A549 (cell line): Measurements from ENCODE around the gene FRMD6.

Source experiments
- EP300 ChIP-seq, 2 experiments: fragments of >200 bp; sonication (Bioruptor Twin); formaldehyde crosslinking; IDR thresholded peaks; 2 replicates in 1 of 2; 3 replicates in 1 of 2; pipeline ENCODE4 v1.6.1; 2016 to 2017
- HOXB5 ChIP-seq: fragments of 250-450 bp; sonication (Bioruptor Pico); IDR thresholded peaks from 2 replicates; pipeline ENCODE4 v1.5.0; 2020; ENCODE audit warnings: mild to moderate bottlenecking, moderate library complexity
- JUN ChIP-seq, 2 experiments: fragments of >200 bp; sonication (Bioruptor Twin); formaldehyde crosslinking; IDR thresholded peaks; 2 replicates in 1 of 2; 3 replicates in 1 of 2; pipeline ENCODE4 v1.6.1; 2016 to 2017
- NR3C1 ChIP-seq: fragments of >200 bp; sonication (Bioruptor Twin); formaldehyde crosslinking; IDR thresholded peaks from 3 replicates; pipeline ENCODE4 v1.6.1; 2017
- POLR2AphosphoS2 ChIP-seq: conservative IDR thresholded peaks from 2 replicates; pipeline ENCODE4 v1.6.1; 2012; ENCODE audit warnings: low read length, improper control_type of control experiment, inconsistent platforms
- SMC3 ChIP-seq: fragments of >200 bp; sonication (Bioruptor Twin); formaldehyde crosslinking; IDR thresholded peaks from 3 replicates; pipeline ENCODE4 v1.6.1; 2018; ENCODE audit warnings: inconsistent platforms
- ZNF302 ChIP-seq: fragments of 250-450 bp; sonication (Bioruptor Pico); IDR thresholded peaks from 2 replicates; pipeline ENCODE4 v1.9.0; 2021; ENCODE audit warnings: inconsistent platforms, mild to moderate bottlenecking, moderate library complexity
- TF ChIP-seq, protein P1 (sequence below): fragments of >200 bp; sonication (Bioruptor Twin); formaldehyde crosslinking; IDR thresholded peaks from 3 replicates; pipeline ENCODE4 v1.5.1; 2016
- TF ChIP-seq, protein P2 (sequence below): fragments of 200-600 bp; sonication (generic); IDR thresholded peaks from 2 replicates; pipeline ENCODE4 v1.6.1; 2016; ENCODE audit warnings: antibody characterized with exemption, mild to moderate bottlenecking, moderate library complexity
- TF ChIP-seq, protein P3 (sequence below): IDR thresholded peaks from 2 replicates; pipeline ENCODE4 v1.6.1; 2012

DNA sequence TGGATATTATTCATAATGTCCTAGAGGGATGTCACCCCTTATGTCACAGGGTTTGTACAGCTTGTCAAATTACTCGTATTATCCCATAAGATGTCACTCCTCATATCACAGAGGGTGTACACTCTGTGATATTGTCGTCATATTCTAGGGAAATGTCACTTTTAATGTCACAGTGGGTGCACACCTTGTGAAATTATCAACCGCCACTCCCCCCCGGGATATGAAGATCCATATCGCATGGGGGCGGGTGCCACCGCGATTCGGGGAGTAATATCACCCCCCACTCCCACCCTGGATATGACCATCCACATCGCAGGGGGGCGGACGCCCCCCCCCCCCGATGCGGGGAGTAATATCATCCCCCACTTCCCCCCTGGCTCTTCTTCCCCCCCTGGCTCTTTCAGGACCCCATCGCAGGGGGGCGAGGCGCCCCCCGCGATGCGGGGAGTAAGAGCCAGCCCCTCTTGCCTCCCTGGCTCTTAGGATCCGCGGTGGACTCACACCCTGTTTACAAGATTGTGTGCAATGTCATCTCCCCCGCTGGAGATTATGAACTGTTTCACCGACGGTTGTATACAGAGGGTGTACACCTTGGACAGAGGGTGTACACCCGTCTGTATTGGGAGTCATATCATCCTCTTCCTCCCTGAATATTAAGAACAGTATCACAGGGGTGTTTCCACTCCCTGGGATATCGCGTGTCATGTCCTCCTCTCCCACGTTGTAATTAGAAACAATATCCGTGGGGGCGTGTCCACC lies 92.8 kb downstream of the FRMD6 start:
- TF ChIP-seq POLR2AphosphoS2 (no peak), JUN (IDR thresholded peaks at IDR 0.05) (no peak), ZNF302 (CRISPR knock-in tag) (no peak), SMC3 (no peak), NR3C1 (no peak), EP300 (IDR thresholded peaks at IDR 0.05) (no peak), HOXB5 (CRISPR knock-in tag) (no peak)
- TF ChIP-seq, protein P1, sequence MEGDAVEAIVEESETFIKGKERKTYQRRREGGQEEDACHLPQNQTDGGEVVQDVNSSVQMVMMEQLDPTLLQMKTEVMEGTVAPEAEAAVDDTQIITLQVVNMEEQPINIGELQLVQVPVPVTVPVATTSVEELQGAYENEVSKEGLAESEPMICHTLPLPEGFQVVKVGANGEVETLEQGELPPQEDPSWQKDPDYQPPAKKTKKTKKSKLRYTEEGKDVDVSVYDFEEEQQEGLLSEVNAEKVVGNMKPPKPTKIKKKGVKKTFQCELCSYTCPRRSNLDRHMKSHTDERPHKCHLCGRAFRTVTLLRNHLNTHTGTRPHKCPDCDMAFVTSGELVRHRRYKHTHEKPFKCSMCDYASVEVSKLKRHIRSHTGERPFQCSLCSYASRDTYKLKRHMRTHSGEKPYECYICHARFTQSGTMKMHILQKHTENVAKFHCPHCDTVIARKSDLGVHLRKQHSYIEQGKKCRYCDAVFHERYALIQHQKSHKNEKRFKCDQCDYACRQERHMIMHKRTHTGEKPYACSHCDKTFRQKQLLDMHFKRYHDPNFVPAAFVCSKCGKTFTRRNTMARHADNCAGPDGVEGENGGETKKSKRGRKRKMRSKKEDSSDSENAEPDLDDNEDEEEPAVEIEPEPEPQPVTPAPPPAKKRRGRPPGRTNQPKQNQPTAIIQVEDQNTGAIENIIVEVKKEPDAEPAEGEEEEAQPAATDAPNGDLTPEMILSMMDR: no peak
- TF ChIP-seq, protein P2, sequence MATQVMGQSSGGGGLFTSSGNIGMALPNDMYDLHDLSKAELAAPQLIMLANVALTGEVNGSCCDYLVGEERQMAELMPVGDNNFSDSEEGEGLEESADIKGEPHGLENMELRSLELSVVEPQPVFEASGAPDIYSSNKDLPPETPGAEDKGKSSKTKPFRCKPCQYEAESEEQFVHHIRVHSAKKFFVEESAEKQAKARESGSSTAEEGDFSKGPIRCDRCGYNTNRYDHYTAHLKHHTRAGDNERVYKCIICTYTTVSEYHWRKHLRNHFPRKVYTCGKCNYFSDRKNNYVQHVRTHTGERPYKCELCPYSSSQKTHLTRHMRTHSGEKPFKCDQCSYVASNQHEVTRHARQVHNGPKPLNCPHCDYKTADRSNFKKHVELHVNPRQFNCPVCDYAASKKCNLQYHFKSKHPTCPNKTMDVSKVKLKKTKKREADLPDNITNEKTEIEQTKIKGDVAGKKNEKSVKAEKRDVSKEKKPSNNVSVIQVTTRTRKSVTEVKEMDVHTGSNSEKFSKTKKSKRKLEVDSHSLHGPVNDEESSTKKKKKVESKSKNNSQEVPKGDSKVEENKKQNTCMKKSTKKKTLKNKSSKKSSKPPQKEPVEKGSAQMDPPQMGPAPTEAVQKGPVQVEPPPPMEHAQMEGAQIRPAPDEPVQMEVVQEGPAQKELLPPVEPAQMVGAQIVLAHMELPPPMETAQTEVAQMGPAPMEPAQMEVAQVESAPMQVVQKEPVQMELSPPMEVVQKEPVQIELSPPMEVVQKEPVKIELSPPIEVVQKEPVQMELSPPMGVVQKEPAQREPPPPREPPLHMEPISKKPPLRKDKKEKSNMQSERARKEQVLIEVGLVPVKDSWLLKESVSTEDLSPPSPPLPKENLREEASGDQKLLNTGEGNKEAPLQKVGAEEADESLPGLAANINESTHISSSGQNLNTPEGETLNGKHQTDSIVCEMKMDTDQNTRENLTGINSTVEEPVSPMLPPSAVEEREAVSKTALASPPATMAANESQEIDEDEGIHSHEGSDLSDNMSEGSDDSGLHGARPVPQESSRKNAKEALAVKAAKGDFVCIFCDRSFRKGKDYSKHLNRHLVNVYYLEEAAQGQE: no peak
- TF ChIP-seq, protein P3, sequence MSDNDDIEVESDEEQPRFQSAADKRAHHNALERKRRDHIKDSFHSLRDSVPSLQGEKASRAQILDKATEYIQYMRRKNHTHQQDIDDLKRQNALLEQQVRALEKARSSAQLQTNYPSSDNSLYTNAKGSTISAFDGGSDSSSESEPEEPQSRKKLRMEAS: no peak
